Neural progenitor cell (in vitro differentiated cells): ENCODE measurements around the gene RBMY1F.
"Not testable (repeated sequence)": the region's sequence is repeated elsewhere in the genome, so short reads cannot be mapped to it uniquely, and the experiment has no call there.

Experiments used
- CTCF ChIP-seq: fragments of 200-600 bp; sonication (generic); IDR thresholded peaks from 2 replicates; pipeline ENCODE4 v1.5.1; 2017; ENCODE audit warnings: antibody characterized with exemption, mild to moderate bottlenecking
- EZH2 ChIP-seq: fragments of 200-600 bp; sonication (generic); IDR thresholded peaks from 2 replicates; pipeline ENCODE4 v1.6.1; 2017; ENCODE audit warnings: antibody characterized with exemption, mild to moderate bottlenecking, moderate library complexity

GRCh38 chrY:22151144-22151543 is 31.6 kb downstream of the RBMY1F start:
- not testable (repeated sequence) for TF ChIP-seq CTCF, EZH2
